K562 treated with DMSO at 1 percent for 4 hours (cell line): ENCODE measurements around the gene DNAJC4. TPM values are rescaled to one million over a fixed set of nuclear protein-coding genes. Genes with fewer than 3 reads are reported as not detected.

Experiments
- total RNA-seq: library from RNA; unstranded; fragments of 300-600 nt; gene quantifications from 2 replicates; pipeline ENCODE4 v1.2.3, GENCODE V29; 2022; ENCODE audit not compliant: insufficient read depth

DNAJC4 gene, protein sequence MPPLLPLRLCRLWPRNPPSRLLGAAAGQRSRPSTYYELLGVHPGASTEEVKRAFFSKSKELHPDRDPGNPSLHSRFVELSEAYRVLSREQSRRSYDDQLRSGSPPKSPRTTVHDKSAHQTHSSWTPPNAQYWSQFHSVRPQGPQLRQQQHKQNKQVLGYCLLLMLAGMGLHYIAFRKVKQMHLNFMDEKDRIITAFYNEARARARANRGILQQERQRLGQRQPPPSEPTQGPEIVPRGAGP
- 68.1 and 69.1 TPM in 2 replicates for total RNA-seq

DNA sequence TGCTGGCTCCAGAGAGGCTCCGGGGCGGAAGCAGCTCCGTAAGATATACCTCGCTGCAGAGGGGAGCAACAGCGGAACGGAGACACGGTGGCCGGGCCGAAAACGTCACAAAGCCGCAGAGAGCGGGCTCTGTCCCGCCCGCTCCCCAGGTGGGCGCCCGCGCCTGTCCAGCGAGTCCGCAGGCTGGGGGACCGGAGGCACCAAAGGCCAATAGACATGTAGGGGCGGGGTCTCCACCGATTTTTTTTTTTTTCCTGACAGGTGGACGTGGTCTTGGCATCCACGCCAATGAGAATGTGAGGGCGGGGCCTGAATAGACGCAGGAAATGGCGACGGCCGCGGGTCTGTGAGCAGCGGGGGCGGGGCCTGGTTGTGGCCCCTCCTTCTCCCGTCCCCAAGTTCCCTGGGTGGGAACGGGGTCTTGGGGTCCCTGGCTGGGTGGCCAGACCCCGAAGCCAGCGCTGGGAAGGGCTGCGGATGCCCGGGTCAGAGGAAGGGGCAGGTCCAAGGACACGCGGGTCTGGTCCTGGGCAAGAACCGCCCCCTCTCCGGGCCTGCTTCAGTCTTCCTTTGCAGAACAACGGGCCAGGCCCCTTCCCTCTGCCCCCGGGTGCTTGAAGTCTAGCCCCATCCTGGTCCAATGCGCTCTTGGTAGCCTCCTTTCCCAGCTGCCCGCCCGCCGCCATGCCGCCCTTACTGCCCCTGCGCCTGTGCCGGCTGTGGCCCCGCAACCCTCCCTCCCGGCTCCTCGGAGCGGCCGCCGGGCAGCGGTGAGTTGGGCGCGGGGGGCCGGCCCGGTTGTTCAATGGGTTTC is at the start of gene DNAJC4:
Gene DNAJC4 (plus strand): TSS at position 378 of the 814 bp plus-strand sequence. CDS start 307 bp downstream, at position 685.

DNA sequence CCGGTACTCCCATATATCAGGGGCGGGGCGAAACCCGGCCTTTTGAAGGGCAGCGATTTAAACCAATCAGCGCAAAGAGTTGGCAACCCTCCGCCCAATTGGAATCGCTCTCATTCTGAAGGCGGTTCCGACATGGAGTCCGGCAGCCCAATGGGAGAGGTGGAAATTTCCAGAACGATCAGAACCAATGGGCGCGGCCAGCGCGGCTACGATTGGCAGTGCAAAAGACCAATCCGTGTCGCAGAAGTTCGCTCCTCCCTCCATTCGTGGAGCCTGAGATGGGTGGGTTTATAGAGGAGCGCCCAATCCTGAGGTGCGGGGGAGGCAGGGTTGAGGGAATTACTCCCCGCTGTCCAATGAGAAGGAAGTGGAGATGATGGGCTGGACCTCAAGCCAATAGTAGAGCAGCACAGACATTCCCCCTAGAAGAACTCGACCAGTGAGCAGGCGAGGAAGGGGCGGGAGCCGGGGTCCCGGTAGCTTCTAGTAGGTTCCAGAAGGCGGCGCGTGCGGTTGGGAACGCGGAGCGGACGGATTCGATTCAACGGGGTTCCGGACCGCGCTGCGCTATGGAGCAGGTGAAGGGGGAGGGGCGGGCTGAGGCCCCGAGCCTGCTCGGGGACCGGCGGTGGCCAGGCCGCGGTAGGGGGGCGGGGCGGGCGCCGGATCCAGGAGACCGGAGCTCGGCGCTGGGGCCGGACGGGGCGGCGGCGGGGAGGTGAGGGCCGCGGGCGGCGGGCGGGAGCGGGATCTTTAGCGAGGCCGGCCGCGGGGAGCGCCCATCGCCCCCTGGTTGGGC is 44.5 kb upstream of the DNAJC4 start, which contains the start of gene STIP1:
Gene STIP1 (plus strand): TSS at position 479 of the 799 bp plus-strand sequence. CDS start 91 bp downstream, at position 570.

DNA sequence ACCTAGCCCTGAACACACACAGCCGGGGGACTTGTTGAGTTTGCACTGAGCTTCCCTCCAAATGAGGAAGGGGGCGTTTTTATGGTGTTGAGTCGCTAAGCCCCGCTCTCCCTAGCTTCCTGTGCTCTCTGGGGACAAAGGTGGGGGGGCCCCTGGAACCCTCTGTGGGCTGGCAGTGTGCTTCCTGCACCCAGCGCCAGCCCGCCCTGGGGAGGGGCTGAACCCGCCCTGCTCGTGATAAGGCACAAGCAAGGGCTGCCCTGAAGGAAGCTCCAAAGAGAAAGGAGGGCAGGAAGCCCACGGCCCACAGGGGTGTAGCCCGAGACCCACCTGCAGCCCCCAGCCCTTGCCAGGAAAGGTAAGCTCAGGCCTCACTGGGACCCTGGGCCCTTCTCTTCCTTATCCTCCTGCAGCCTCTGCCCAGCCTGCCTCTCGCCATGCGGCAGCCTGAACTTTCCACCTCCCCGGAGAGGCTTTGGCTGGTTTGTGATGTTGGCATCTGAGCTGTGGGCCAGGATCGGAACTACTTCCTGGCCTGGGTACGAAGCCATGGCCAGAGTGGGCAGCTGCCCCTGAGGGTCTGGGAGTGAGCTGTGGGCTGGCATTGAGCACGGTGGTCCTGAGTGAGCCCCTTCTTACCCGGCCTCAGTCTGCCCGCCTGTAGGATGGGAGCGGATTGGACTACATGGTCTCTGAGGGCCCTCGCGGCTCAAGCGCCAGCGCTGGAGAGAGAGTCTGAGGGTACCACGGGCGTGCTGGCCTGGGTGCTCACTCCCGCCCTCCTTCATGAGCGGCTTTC is 23.7 kb upstream of the DNAJC4 start, which contains the start of gene FERMT3:
Gene FERMT3 (plus strand): TSS at position 265 of the 799 bp plus-strand sequence. CDS start 644 bp downstream, outside the sequence.

DNA sequence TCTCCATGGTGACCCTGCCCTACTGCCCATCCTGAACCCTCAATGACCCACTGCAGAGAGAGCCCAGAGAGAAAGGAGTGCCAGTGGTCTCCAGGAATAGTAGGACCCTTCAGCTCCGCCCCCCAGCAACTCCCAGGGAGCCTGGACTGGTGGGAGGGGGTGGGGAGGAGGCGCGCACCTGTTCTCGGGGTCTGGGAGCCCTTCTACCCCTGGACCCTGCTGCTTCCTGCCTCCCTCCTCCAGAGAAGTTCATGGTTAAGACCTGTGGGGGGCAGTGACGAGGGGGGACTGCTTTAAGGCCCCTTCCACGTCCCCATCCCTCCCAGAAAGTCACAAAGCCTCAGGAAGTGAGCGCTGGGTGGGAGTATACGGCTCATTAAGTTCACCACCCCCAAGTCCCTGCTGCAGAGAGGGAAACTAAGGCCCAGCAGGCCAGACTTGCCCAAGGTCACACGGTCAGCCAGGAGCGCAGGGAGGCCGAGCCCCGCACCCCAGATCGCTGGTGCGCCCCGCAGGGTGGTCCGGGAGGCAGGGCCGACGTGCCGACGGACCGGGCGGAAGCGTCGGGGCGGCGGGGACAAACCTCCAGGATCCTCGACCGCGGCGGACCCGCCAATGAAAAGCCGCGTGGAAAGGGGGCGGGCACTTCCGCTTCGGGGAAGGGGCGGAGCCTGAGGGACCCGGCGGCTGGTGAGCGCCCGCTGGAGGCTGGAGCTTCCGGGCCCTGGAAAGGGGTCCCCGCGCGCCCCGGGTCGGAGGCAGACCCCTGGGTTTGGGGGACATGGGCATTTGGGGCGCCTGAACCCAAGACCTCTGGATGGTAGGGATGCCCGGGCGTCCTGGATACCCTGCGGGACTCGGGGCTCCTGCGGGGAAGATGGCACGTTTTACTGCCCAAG is 4.5 kb upstream of the DNAJC4 start, which contains the start of the genes NUDT22 and TRPT1:
Gene NUDT22 (plus strand): TSS at position 667 of the 899 bp plus-strand sequence. CDS start 379 bp downstream, outside the sequence.
Gene TRPT1 (minus strand): TSS at position 579 of the 899 bp plus-strand sequence. CDS start 326 bp downstream, at position 253.

GRCh38 chr11:64233913-64234586 is 3.7 kb downstream of the DNAJC4 start, which contains the start of gene VEGFB:
Gene VEGFB (plus strand): TSS chr11:64234584. CDS start chr11:64234834, 250 bp downstream.

GRCh38 chr11:64240435-64241240 is 10.3 kb downstream of the DNAJC4 start, which contains the start of gene FKBP2:
Gene FKBP2 (plus strand): TSS chr11:64241095. CDS start chr11:64242388, 1,293 bp downstream.

GRCh38 chr11:64246871-64247728 is 16.8 kb downstream of the DNAJC4 start, which contains the start of gene PPP1R14B:
Gene PPP1R14B (minus strand): TSS chr11:64246943. CDS start chr11:64246673, 270 bp downstream.

DNA sequence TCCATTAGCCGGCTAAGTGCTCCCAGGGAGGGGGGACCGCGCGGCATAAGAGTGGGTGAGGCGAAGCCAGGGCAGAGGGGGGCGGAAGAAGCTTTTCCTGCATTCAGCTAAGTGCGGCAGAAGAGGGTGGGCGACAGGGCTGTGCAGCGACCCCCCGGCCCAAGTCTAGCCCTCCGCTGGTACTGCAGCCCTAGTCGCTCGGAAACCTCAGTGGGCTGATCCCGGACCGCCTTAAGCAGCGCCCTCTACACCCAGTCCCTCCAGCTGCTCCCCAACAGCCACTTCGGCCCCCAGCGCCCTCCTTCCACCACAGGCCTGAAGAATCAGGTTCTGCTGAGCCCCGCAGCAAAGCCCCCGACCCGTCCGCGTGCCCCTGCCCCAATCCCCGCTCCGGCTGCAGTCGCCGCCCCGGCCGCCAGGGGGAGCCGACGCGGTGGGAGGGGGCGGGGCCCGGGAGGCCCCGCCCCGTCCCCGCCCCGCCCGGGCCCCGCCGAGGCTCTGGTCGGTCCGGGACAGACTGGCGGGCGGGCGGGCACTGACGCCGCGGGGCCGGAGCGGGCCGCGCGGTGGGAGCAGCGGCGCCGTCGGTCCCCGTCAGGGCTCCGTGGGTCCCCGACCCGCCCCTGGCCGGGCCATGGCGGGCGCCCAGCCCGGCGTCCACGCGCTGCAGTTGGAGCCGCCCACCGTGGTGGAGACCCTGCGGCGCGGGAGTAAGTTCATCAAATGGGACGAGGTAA is 20.8 kb downstream of the DNAJC4 start, which contains the start of gene PLCB3:
Gene PLCB3 (plus strand): TSS at position 515 of the 737 bp plus-strand sequence. CDS start 120 bp downstream, at position 635.

Other genes with a start within 250 kb of the DNAJC4 start
- gene OTUB1, start 244.1 kb upstream of the DNAJC4 start, total RNA-seq: 72.2 and 80.7 TPM in 2 replicates
- 0.28 and 0.60 TPM in 2 replicates for gene FLRT1, start 194.6 kb upstream of the DNAJC4 start, total RNA-seq
- 126 and 144 TPM in 2 replicates for gene MACROD1, start 64.4 kb upstream of the DNAJC4 start, total RNA-seq
- gene STIP1, start 44.4 kb upstream of the DNAJC4 start, total RNA-seq: 278 and 310 TPM in 2 replicates
- gene FERMT3, start 23.8 kb upstream of the DNAJC4 start, total RNA-seq: 227 and 242 TPM in 2 replicates
- 29.0 and 32.8 TPM in 2 replicates for gene TRPT1, start 4.4 kb upstream of the DNAJC4 start, total RNA-seq
- gene NUDT22, start 4.3 kb upstream of the DNAJC4 start, total RNA-seq: 68.2 and 78.4 TPM in 2 replicates
- 119 and 133 TPM in 2 replicates for gene VEGFB, start 4.0 kb downstream of the DNAJC4 start, total RNA-seq
- gene FKBP2, start 10.5 kb downstream of the DNAJC4 start, total RNA-seq: 112 and 126 TPM in 2 replicates
- 211 and 214 TPM in 2 replicates for gene PPP1R14B, start 16.4 kb downstream of the DNAJC4 start, total RNA-seq
- 26.1 and 27.4 TPM in 2 replicates for gene PLCB3, start 21.0 kb downstream of the DNAJC4 start, total RNA-seq
- 77.3 and 77.9 TPM in 2 replicates for gene BAD, start 54.1 kb downstream of the DNAJC4 start, total RNA-seq
- gene GPR137, start 55.3 kb downstream of the DNAJC4 start, total RNA-seq: 38.8 and 45.2 TPM in 2 replicates
- not detected in 2 replicates for gene KCNK4, start 60.8 kb downstream of the DNAJC4 start, total RNA-seq
- 6.3 and 7.1 TPM in 2 replicates for gene CATSPERZ, start 69.8 kb downstream of the DNAJC4 start, total RNA-seq
- 78.5 and 98.4 TPM in 2 replicates for gene ESRRA, start 75.0 kb downstream of the DNAJC4 start, total RNA-seq
- 319 and 411 TPM in 2 replicates for gene TRMT112, start 87.0 kb downstream of the DNAJC4 start, total RNA-seq
- gene PRDX5, start 87.6 kb downstream of the DNAJC4 start, total RNA-seq: 455 and 541 TPM in 2 replicates
- 19.2 and 19.4 TPM in 2 replicates for gene CCDC88B, start 109.7 kb downstream of the DNAJC4 start, total RNA-seq
- 25.4 and 30.5 TPM in 2 replicates for gene RPS6KA4, start 128.6 kb downstream of the DNAJC4 start, total RNA-seq